Activated naive CD8-positive, alpha-beta T cell treated with anti-CD3 and anti-CD28 coated beads for 36 hours (primary cell): ENCODE measurements around the gene RANBP3. TPM values are rescaled to one million over a fixed set of nuclear protein-coding genes. Genes with fewer than 3 reads are reported as not detected.

Source experiments
- DNase-seq: peaks from one replicate; pipeline ENCODE4 v3.0.0; 2021
- H3K27ac Mint-ChIP-seq: one replicate; pipeline ENCODE4 v1.8.0; 2022; ENCODE audit warnings: mild to moderate bottlenecking, moderate library complexity, mixed read lengths
- H3K27me3 Mint-ChIP-seq: one replicate; pipeline ENCODE4 v1.8.0; 2022; ENCODE audit warnings: mild to moderate bottlenecking, mixed read lengths
- H3K36me3 Mint-ChIP-seq: one replicate; pipeline ENCODE4 v1.8.0; 2021; ENCODE audit warnings: mild to moderate bottlenecking, mixed read lengths
- H3K4me1 Mint-ChIP-seq: one replicate; pipeline ENCODE4 v1.8.0; 2021; ENCODE audit warnings: mixed read lengths
- H3K4me3 Mint-ChIP-seq: one replicate; pipeline ENCODE4 v1.8.0; 2022; ENCODE audit warnings: mild to moderate bottlenecking, moderate library complexity, mixed read lengths
- H3K9me3 Mint-ChIP-seq: one replicate; pipeline ENCODE4 v1.8.0; 2022; ENCODE audit warnings: mixed read lengths
- total RNA-seq, 2 experiments: library from RNA; stranded (reverse); gene quantifications; one replicate each; pipeline ENCODE4 v1.2.3, GENCODE V29; 2021

RANBP3 gene
- total RNA-seq, 2 experiments from 2014 or later = 94.0 to 109 TPM

DNA sequence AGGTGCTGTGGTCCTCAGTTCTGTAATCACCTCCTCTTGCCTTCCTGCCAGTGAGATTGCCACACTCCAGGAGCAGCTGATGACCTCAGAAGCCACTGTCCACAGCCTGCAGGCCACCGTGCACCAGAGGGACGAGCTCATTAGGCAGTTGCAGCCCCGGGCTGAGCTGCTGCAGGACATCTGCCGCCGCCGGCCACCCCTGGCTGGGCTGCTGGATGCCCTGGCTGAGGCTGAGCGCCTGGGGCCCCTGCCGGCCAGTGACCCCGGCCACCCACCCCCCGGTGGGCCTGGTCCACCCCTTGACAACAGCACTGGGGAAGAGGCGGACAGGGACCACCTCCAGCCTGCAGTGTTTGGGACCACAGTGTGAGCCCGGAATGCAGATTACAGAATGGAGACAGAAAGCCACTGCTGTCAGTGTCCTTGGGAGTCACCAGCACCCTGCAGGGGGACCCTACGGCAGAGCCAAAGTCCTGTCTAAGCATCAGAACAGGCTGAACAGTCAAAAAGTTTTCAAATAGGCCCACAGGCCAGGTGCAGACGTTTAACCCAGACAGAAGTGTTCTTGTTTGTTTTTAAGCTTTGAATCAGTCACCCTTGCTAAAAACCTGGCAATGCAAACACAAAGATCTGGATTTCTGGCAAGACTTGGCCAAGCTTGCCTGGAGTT, 69.0 kb downstream of the RANBP3 start:
- no peaks in the 10 kb centered on the region for H3K27me3 Mint-ChIP-seq
- no peaks in the 10 kb centered on the region for H3K9me3 Mint-ChIP-seq
- H3K4me1 Mint-ChIP-seq = peaks cover 13% of the 10 kb centered on the region
- H3K27ac Mint-ChIP-seq = no peak overlapping the region
- H3K36me3 Mint-ChIP-seq = peaks cover 6% of the 10 kb centered on the region
- no peak for DNase-seq
- no peak overlapping the region for H3K4me3 Mint-ChIP-seq

DNA sequence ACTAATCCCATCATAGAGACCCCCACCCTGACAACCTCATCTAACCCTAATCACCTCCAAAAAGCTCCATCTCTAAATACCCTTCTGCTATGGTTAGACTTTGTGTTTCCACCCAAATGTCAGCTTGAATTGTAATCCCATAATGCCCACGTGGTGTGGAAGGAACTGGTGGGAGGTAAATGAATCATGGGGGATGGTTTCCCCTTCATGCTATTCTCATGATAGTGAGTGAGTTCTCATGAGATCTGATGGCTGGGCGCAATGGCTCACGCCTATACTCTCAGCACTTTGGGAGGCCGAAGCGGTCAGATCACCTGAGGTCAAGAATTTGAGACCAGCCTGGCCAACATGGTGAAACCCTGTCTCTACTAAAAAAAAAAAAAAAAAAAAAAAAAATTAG, 70.7 kb downstream of the RANBP3 start:
- peaks cover 4% of the 10 kb centered on the region for H3K27me3 Mint-ChIP-seq
- no peaks in the 10 kb centered on the region for H3K9me3 Mint-ChIP-seq
- H3K27ac Mint-ChIP-seq = peak overlapping the region; percentile 51
- DNase-seq = no peak
- peaks cover 19% of the 10 kb centered on the region for H3K4me1 Mint-ChIP-seq
- no peak overlapping the region for H3K4me3 Mint-ChIP-seq
- peaks cover 13% of the 10 kb centered on the region for H3K36me3 Mint-ChIP-seq

DNA sequence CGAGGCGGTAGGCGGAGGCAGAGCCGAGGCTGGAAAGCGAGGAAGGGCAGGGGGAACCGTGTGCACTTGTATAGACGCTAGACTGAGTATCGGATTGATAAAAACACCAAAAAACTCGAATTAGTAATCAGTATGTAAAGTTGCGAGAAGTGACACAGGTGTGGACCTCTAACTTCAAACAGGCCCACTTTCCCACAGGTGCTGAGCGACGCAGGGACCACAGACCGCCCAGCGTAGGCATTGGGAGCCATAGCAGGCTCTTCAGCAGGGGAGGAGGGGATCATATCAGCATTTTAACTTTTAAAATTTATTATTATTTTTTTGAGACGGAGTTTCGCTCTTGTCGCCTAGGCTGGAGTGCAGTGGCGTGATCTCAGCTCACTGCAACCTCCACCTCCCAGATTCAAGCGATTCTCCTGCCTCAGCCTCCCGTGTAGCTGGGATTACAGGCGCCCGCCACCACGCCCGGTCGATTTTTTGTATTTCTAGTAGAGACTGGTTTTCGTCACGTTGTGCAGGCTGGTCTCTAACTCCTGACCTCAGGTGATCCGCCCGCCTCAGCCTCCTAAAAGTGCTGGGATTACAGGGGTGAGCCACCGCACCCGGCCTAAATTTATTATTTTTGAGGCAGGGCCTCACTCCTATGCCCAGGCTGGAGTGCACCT, 72.7 kb downstream of the RANBP3 start:
- no peak for DNase-seq
- Mint-ChIP-seq H3K27ac (peak overlapping the region; percentile 63), H3K4me1 (peaks cover 28% of the 10 kb centered on the region), H3K4me3 (peak overlapping the region; percentile 98), H3K27me3 (peaks cover 4% of the 10 kb centered on the region), H3K9me3 (no peaks in the 10 kb centered on the region), H3K36me3 (peaks cover 19% of the 10 kb centered on the region)

DNA sequence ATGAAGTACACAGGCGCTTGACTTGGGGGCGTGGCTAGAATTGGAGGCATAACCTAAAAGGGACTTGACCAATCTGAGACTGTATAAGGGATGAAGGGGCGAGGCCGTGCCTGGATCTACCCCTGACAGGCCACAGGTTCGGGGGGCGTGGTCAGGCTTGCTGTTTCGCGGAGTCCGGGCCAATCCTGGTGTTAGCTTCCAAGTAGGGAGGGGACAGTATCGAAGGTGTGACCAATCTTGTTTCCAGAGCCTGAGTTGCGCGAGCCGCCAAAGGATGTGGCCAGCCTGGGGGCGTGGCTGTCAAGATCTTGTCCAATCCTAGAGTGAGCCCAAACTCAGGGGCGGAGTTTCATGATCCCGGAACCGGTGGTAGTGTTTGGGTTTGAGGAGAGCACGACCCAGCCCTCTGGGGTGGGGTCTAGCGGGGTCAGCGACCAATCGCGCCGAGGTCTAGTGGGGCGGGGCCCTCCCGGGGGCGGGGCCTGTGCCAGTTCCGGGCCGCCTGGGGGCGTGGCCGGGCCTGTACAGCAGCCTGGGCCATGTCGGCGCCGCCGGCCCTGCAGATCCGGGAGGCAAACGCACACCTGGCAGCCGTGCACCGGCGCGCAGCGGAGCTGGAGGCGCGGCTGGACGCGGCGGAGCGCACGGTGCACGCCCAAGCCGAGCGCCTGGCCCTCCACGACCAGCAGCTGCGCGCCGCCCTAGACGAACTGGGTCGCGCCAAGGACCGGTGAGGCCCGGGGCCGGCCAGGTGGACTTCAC, 73.4 kb downstream of the RANBP3 start, which contains the start of gene VMAC:
Gene VMAC, plus strand, starts transcription at position 521 of the 762 bp plus-strand sequence. Its CDS starts 19 bp downstream, at position 540.
- Mint-ChIP-seq H3K9me3 (no peaks in the 10 kb centered on the region), H3K27ac (peak within 1 kb of the TSS; percentile 99), H3K27me3 (peaks cover 4% of the 10 kb centered on the region), H3K4me3 (peak within 1 kb of the TSS; percentile 98), H3K4me1 (peaks cover 35% of the 10 kb centered on the region), H3K36me3 (peaks cover 25% of the 10 kb centered on the region)
- DNase-seq = peak; percentile 100

DNA sequence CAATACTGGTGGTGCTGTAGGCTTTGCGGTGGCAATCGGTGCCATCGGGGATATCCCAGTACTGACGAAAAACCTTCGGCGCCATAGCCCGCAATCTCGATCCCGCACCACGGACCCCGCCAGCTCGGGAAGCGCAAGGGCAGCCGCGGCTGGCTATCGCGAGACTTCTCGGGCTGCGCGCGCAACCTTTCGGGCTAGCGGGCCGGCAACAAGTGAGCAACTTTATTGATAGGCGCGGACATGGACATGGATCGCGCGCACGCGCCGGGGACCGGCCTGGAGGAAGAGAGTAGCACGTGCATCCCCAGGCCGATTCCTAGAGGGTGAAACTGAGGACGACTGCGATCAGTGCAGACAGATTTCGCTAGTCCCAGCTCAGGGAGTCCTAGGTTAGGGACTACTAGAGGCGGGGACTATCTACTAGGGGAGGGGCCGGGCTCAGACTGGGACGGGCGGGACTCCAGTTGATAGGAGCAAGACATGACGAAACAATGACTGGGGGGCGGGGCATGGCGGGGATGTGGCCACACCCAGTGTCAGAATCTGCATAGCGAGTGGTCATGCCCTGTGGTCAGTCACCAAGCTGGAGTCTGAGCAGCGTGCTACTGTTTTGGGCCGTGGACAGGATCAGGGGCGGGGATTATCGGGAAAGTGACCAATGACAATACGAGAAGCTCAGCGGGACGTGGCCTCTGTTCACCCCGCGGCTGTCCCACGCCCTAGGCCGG, 74.2 kb downstream of the RANBP3 start, which contains the start of gene NDUFA11:
Gene NDUFA11, minus strand, starts transcription at position 167 of the 728 bp plus-strand sequence. Its CDS starts 82 bp downstream, at position 85.
- peaks cover 4% of the 10 kb centered on the region for H3K27me3 Mint-ChIP-seq
- DNase-seq = peak; percentile 96
- peaks cover 25% of the 10 kb centered on the region for H3K36me3 Mint-ChIP-seq
- H3K4me1 Mint-ChIP-seq = peaks cover 35% of the 10 kb centered on the region
- peak within 1 kb of the TSS; percentile 99 for H3K27ac Mint-ChIP-seq
- H3K9me3 Mint-ChIP-seq = no peaks in the 10 kb centered on the region
- peak within 1 kb of the TSS; percentile 98 for H3K4me3 Mint-ChIP-seq

DNA sequence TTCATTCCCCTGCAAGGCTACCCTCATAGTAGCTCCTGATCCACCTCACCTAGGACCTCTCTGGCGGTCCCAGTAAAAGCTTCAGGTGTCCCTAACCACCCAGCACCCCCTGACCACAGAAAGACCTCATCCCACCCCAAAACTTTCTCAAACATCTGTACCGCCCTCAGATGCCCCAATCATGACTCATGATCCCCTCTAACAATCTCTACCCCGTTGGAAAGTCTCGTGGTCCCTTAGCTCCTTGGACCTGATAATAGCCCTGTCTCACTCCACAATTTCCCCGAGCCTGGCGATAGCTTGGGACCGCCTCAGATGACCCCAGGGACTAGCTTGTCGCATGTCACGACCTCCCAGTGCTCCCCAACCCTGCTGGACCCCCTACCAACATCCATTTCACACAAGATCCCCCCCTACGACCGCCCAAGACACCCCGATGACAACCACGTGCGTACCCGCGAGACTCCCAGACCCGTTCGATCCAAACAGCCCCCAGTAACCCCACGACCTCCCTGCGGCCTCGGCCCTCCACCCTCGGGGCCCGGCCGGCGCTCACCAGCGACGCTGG, 74.8 kb downstream of the RANBP3 start:
- peak overlapping the region; percentile 98 for H3K4me3 Mint-ChIP-seq
- H3K9me3 Mint-ChIP-seq = no peaks in the 10 kb centered on the region
- H3K27me3 Mint-ChIP-seq = peaks cover 4% of the 10 kb centered on the region
- peaks cover 25% of the 10 kb centered on the region for H3K36me3 Mint-ChIP-seq
- H3K27ac Mint-ChIP-seq = peak overlapping the region; percentile 99
- DNase-seq = peak; percentile 31
- H3K4me1 Mint-ChIP-seq = peaks cover 35% of the 10 kb centered on the region

DNA sequence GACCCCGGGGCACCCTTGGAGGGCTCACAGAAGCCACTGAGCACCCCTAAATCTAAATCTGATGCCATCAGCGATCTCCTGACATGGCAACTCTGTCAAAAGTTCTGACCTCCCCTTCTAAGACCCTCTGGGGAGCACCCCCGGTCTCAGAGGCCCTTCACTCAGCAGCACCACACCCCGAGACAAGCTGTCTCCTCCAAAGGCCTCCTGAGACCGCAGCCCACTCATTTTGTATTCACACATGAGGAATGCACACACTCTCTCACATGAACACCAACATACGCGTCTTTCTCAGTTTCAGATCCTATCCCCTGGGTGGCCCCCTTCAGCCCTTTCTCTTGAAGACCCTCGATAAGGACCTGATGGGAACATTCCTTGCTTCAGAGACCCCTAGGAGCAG, 77.0 kb downstream of the RANBP3 start:
- Mint-ChIP-seq H3K9me3 (no peaks in the 10 kb centered on the region), H3K27me3 (peaks cover 4% of the 10 kb centered on the region), H3K4me3 (no peak overlapping the region), H3K27ac (peak overlapping the region; percentile 62), H3K36me3 (peaks cover 19% of the 10 kb centered on the region), H3K4me1 (peaks cover 24% of the 10 kb centered on the region)
- DNase-seq = no peak

DNA sequence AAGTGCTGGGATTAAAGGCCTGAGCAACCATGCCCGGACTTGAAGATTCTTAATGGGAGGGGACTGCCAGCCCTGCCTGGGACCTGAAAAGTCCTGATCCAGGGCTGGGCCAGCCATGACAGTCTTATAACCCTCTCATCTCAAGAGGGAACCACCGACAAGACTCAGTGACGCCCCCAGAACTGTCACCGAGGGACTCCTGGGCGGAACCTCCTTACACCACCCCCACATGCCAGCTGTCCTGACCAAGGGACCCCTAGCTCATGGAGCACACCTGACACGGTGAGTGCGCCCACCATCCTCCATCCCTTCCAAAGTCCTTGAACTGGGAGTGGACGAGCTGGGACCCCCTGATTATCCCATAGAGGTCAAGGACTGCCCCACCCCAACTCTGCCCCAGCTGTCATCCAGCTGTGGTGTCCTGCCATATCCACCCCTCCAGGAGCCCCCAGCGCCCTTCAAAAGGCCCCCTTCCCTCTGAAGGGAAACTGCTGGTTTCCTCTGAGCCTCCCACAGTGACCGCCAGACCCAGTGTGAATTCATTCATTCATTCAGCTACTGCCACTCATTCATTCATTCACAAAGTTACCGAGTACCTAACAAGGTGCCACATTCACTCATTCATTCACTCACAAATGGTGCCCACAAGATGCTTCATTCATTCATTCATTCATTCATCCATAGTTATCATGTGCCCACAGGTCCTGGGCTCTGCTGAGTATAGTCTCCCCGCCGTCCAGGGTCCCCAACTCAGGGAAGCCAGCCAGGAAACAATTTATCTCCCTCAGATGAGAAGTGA, 78.0 kb downstream of the RANBP3 start:
- H3K36me3 Mint-ChIP-seq = peaks cover 22% of the 10 kb centered on the region
- H3K4me3 Mint-ChIP-seq = no peak overlapping the region
- peaks cover 4% of the 10 kb centered on the region for H3K27me3 Mint-ChIP-seq
- no peak for DNase-seq
- peaks cover 24% of the 10 kb centered on the region for H3K4me1 Mint-ChIP-seq
- H3K9me3 Mint-ChIP-seq = no peaks in the 10 kb centered on the region
- H3K27ac Mint-ChIP-seq = no peak overlapping the region

DNA sequence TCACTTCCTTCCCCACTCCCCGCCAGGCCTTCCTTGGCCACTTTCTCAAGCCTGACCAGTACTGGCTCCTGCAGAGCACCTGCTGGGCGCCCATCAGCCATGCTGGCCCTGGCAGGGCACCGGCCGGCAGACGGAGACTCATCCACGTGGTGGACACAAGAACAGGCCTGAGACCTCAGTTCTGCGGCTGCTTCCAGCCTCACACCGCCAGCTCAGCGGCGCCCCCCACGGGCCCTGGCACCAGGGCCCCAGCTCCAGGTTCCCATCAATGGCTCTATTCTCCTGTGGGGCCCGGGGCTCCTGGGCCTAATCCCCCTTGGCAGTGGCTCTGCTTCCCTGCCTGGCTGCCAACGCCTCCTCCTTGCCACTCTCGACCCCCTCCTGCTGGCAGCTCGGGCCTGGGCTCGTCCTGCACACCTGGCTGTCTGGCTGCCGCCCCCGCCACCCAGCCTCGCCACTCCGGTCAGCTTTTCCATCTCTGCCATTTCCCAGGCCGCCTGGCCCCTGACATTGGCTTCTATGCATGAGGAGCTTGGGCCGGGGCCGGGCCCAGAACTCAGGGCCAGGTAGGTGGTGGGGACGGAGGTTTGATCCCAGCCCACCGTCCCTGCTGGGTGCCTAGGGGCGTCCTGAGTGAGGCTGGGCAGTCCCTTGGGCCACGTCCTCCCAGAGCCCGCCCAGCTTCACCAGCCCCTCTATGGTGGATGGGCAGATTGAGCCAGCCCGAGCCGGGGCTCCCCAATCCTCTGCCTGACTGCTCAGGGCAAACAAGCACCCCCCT, 80.6 kb downstream of the RANBP3 start:
- no peak for DNase-seq
- Mint-ChIP-seq H3K36me3 (peaks cover 15% of the 10 kb centered on the region), H3K27me3 (peaks cover under 1% of the 10 kb centered on the region), H3K9me3 (no peaks in the 10 kb centered on the region), H3K4me1 (peaks cover 19% of the 10 kb centered on the region), H3K4me3 (no peak overlapping the region), H3K27ac (no peak overlapping the region)

DNA sequence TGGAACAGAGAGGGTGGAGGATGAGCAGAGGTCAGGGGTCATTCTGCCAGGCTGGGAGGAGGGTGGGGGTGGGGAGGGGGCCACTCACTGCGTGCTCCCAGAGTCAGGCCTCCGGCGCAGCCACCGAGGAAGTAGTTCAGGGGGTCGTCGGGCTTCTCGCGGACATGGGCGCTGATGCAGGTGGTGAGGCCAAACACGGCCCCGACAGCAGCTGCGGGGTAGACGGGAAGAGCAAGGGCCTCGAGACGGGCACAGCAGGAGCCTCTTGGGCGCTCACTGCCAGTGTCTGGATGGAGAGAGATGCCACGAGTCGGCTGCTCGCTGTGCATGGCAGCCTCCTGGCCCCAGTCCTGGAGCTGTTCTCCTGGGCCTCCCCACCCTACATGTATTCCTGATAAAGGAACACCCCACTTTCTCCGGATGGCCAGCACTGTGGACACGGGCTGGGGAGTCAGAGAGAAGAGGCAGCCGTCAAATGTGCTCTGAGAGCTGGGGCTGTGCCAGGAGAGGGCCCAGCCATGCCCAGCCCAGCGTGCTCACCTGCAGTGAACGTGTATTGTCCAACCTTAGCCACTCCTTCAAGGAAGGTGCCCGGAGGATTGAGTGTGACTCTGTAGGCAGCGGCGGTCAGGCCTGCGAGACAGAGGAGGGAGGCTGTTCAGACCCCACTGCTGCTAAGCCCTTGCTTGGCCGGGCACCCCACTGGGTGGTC, 81.4 kb downstream of the RANBP3 start:
- peaks cover 6% of the 10 kb centered on the region for H3K27me3 Mint-ChIP-seq
- no peak for DNase-seq
- peaks cover 18% of the 10 kb centered on the region for H3K4me1 Mint-ChIP-seq
- H3K4me3 Mint-ChIP-seq = no peak overlapping the region
- no peak overlapping the region for H3K27ac Mint-ChIP-seq
- H3K9me3 Mint-ChIP-seq = no peaks in the 10 kb centered on the region
- H3K36me3 Mint-ChIP-seq = peaks cover 15% of the 10 kb centered on the region

DNA sequence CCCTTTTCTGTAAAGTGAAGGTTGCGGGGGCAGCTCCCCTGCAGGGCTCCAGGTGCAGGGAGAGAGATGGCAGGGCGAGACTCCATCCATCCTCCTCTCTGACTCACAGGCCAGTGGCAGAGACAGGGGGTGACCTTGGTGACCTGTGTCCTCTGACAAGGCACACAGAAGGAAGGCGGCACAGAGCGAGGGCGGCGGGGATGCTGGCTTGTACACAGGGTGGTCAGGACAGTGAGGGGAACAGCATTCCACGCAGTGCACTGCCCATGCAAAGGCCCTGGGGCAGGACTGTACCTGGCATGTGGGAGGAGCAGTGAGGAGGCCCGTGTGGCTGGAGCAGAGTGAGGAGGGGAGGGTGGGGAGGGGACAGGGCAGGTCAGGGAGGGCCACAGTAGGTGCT, 82.0 kb downstream of the RANBP3 start:
- H3K4me1 Mint-ChIP-seq = peaks cover 12% of the 10 kb centered on the region
- no peak for DNase-seq
- peaks cover 12% of the 10 kb centered on the region for H3K27me3 Mint-ChIP-seq
- H3K9me3 Mint-ChIP-seq = no peaks in the 10 kb centered on the region
- no peak overlapping the region for H3K4me3 Mint-ChIP-seq
- no peak overlapping the region for H3K27ac Mint-ChIP-seq
- H3K36me3 Mint-ChIP-seq = peaks cover 11% of the 10 kb centered on the region

DNA sequence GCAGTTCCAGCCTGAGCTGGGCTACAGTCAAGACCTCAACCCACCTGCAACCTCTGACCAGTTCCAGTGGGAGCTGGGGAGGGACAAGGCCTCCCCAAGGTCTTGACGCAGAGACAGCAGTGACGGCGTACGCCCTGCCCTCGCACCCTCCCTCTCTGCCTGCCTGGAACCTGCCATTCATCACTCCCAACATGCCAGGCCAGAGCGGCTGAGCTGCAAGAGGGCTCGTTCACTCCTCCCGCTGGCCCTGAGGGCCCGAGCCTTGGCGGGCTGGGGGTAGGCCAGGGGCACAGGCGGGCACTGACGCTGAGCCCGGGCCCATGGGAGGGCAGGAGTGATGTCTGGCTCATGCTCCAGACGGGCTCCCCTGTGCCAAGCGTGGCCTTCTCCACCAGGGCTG, 82.5 kb downstream of the RANBP3 start:
- Mint-ChIP-seq H3K4me1 (peaks cover 12% of the 10 kb centered on the region), H3K36me3 (peaks cover 10% of the 10 kb centered on the region), H3K27ac (no peak overlapping the region), H3K27me3 (peaks cover 17% of the 10 kb centered on the region), H3K4me3 (no peak overlapping the region), H3K9me3 (no peaks in the 10 kb centered on the region)
- DNase-seq = no peak
